SHP77 (cell line): ENCODE data around the gene ADAM22.

Experiments used
- DNase-seq, 2 experiments: peaks; one replicate each; lab custom pipeline; 2025; lab: John Stamatoyannopoulos, UW

The ADAM22 gene

GRCh38 chr7:88218836-88219605 lies 285.0 kb downstream of the ADAM22 start:
- DNase-seq = peak; percentile 60 to 68

GRCh38 chr7:88219781-88220747 lies 286.0 kb downstream of the ADAM22 start, which contains the start of gene SRI:
TSS of gene SRI (minus strand) at chr7:88220038. CDS start at chr7:88220026, 12 bp downstream.
- peak; percentile 85 to 87 for DNase-seq

GRCh38 chr7:88223265-88223664 lies 289.2 kb downstream of the ADAM22 start:
- DNase-seq = no peak

GRCh38 chr7:88224601-88225275 lies 290.7 kb downstream of the ADAM22 start:
- no peak for DNase-seq

- DNase-seq = no peak
Observed at GRCh38 chr7:88226201-88226600, 292.1 kb downstream of the ADAM22 start.

- no peak for DNase-seq
Observed at GRCh38 chr7:88226886-88227516, 292.9 kb downstream of the ADAM22 start.

- DNase-seq = no peak
Observed at GRCh38 chr7:88229302-88229995, 295.4 kb downstream of the ADAM22 start.

- no peak for DNase-seq
Observed at GRCh38 chr7:88230646-88231045, 296.6 kb downstream of the ADAM22 start.

- DNase-seq = no peak
Observed at GRCh38 chr7:88233828-88234227, 299.8 kb downstream of the ADAM22 start.

- no peak for DNase-seq
Observed at GRCh38 chr7:88239852-88240251, 305.8 kb downstream of the ADAM22 start.

GRCh38 chr7:88243345-88243909 lies 309.4 kb downstream of the ADAM22 start:
- peak; percentile 47 to 48 for DNase-seq

GRCh38 chr7:88244258-88244657 lies 310.2 kb downstream of the ADAM22 start:
- no peak for DNase-seq
